ENCODE measurements around the gene FBXL22.
"Not testable (repeated sequence)": the region's sequence is repeated elsewhere in the genome, so short reads cannot be mapped to it uniquely, and the experiment has no call there.

FBXL22 gene

DNA sequence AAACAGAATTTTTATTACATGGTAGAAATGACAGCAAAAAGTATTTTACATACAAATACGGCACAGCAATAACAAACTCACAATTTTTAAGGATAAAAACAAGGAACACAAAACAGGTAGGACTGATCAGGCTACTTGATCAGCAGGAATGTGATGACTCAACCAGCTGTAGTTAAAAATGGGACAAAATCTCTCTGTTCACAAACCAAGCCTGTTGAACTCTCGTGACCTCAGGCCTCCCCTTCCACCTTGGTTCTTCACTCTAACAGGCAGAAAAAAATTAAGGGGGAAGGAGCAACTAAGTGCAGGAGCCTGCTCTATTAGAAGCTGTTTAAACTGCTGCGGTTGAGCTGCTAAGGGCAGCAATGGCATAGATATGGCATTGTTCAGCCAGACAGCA, 18.7 kb downstream of the FBXL22 start:
- H3K9ac ChIP-seq (ENCODE audit: low read depth, low read length, poor library complexity, severe bottlenecking): no peak overlapping the region
- H3K4me2 ChIP-seq (ENCODE audit: low read depth, low read length, poor library complexity, severe bottlenecking): no peak overlapping the region
- no peaks in the 10 kb centered on the region for H3K79me2 ChIP-seq (ENCODE audit: insufficient read depth, low read length)
- peaks cover 2% of the 10 kb centered on the region for H3K4me1 ChIP-seq (ENCODE audit: insufficient read depth, low read length, poor library complexity, severe bottlenecking)
- no peaks in the 10 kb centered on the region for H3K9me2 ChIP-seq (replicated peaks; ENCODE audit: low read depth, low read length)
- peaks cover 7% of the 10 kb centered on the region; the same call in 1 of the 2 replicates for H3K36me3 ChIP-seq (ENCODE audit: insufficient read depth, low read length)
- no peak overlapping the region for H2AFZ ChIP-seq (ENCODE audit: low read length)
- H3K9me3 ChIP-seq (ENCODE audit: insufficient read depth, low read depth, low read length): no peaks in the 10 kb centered on the region
- TF ChIP-seq, protein P1, sequence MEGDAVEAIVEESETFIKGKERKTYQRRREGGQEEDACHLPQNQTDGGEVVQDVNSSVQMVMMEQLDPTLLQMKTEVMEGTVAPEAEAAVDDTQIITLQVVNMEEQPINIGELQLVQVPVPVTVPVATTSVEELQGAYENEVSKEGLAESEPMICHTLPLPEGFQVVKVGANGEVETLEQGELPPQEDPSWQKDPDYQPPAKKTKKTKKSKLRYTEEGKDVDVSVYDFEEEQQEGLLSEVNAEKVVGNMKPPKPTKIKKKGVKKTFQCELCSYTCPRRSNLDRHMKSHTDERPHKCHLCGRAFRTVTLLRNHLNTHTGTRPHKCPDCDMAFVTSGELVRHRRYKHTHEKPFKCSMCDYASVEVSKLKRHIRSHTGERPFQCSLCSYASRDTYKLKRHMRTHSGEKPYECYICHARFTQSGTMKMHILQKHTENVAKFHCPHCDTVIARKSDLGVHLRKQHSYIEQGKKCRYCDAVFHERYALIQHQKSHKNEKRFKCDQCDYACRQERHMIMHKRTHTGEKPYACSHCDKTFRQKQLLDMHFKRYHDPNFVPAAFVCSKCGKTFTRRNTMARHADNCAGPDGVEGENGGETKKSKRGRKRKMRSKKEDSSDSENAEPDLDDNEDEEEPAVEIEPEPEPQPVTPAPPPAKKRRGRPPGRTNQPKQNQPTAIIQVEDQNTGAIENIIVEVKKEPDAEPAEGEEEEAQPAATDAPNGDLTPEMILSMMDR (conservative IDR thresholded peaks at IDR 0.05; ENCODE audit: low read length): no peak
- TF ChIP-seq EZH2phosphoT487 (IDR thresholded peaks at IDR 0.05; ENCODE audit: borderline replicate concordance): no peak
- H3F3A ChIP-seq (ENCODE audit: low read depth): no peaks in the 10 kb centered on the region; the same call in 1 of the 2 replicates
- no peaks in the 10 kb centered on the region for H4K20me1 ChIP-seq (ENCODE audit: insufficient read depth, low read length, poor library complexity, severe bottlenecking)
- no peaks in the 10 kb centered on the region for H3K27me3 ChIP-seq (ENCODE audit: insufficient read depth, low read length, poor library complexity, severe bottlenecking)
- H3K4me3 ChIP-seq (ENCODE audit: low read length, poor library complexity, severe bottlenecking): no peak overlapping the region

DNA sequence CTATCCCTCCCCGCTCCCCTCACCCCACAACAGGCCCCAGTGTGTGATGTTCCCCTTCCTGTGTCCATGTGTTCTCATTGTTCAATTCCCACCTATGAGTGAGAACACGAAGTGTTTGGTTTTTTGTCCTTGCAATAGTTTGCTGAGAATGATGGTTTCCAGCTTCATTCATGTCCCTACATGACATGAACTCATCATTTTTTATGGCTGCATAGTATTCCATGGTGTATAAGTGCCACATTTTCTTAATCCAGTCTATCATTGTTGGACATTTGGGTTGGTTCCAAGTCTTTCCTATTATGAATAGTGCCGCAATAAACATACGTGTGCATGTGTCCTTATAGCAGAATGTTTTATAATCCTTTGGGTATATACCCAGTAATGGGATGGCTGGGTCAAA, 20.0 kb downstream of the FBXL22 start:
- not testable (repeated sequence) for H3K4me2 ChIP-seq (ENCODE audit: low read depth, low read length, poor library complexity, severe bottlenecking); H3K27me3 ChIP-seq (ENCODE audit: insufficient read depth, low read length, poor library complexity, severe bottlenecking); H3K9me2 ChIP-seq (replicated peaks; ENCODE audit: low read depth, low read length); H2AFZ ChIP-seq (ENCODE audit: low read length); H3F3A ChIP-seq (ENCODE audit: low read depth); H3K4me1 ChIP-seq (ENCODE audit: insufficient read depth, low read length, poor library complexity, severe bottlenecking); H3K4me3 ChIP-seq (ENCODE audit: low read length, poor library complexity, severe bottlenecking); H4K20me1 ChIP-seq (ENCODE audit: insufficient read depth, low read length, poor library complexity, severe bottlenecking); H3K9ac ChIP-seq (ENCODE audit: low read depth, low read length, poor library complexity, severe bottlenecking); H3K9me3 ChIP-seq (ENCODE audit: insufficient read depth, low read depth, low read length); H3K79me2 ChIP-seq (ENCODE audit: insufficient read depth, low read length)
- H3K36me3 ChIP-seq (ENCODE audit: insufficient read depth, low read length): peaks cover 12% of the 10 kb centered on the region; the same call in 1 of the 2 replicates

DNA sequence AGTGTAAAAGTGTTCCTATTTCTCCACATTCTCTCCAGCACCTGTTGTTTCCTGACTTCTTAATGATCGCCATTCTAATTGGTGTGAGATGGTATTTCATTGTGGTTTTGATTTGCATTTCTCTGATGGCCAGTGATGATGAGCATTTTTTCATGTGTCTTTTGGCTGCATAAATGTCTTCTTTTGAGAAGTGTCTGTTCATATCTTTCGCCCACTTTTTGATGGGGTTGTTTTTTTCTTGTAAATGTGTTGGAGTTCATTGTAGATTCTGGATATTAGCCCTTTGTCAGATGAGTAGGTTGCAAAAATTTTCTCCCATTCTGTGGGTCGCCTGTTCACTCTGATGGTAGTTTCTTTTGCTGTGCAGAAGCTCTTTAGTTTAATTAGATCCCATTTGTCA, 20.4 kb downstream of the FBXL22 start:
- H2AFZ ChIP-seq (ENCODE audit: low read length); H3K9me2 ChIP-seq (replicated peaks; ENCODE audit: low read depth, low read length); H3K79me2 ChIP-seq (ENCODE audit: insufficient read depth, low read length); H3K4me3 ChIP-seq (ENCODE audit: low read length, poor library complexity, severe bottlenecking); H3F3A ChIP-seq (ENCODE audit: low read depth); H3K27me3 ChIP-seq (ENCODE audit: insufficient read depth, low read length, poor library complexity, severe bottlenecking); H3K9ac ChIP-seq (ENCODE audit: low read depth, low read length, poor library complexity, severe bottlenecking); H3K4me1 ChIP-seq (ENCODE audit: insufficient read depth, low read length, poor library complexity, severe bottlenecking); H4K20me1 ChIP-seq (ENCODE audit: insufficient read depth, low read length, poor library complexity, severe bottlenecking); H3K9me3 ChIP-seq (ENCODE audit: insufficient read depth, low read depth, low read length); H3K4me2 ChIP-seq (ENCODE audit: low read depth, low read length, poor library complexity, severe bottlenecking): not testable (repeated sequence)
- H3K36me3 ChIP-seq (ENCODE audit: insufficient read depth, low read length): peaks cover 17% of the 10 kb centered on the region; the same call in 1 of the 2 replicates

DNA sequence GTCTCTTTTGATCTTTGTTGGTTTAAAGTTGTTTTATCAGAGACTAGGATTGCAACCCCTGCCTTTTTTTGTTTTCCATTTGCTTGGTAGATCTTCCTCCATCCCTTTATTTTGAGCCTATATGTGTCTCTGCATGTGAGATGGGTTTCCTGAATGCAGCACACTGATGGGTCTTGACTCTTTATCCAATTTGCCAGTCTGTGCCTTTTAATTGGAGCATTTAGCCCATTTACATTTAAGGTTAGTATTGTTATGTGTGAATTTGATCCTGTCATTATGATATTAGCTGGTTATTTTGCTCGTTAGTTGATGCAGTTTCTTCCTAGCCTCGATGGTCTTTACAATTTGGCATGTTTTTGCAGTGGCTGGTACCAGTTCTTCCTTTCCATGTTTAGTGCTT, 23.6 kb downstream of the FBXL22 start:
- H3K79me2 ChIP-seq (ENCODE audit: insufficient read depth, low read length); H3F3A ChIP-seq (ENCODE audit: low read depth); H3K27me3 ChIP-seq (ENCODE audit: insufficient read depth, low read length, poor library complexity, severe bottlenecking); H3K4me2 ChIP-seq (ENCODE audit: low read depth, low read length, poor library complexity, severe bottlenecking); H3K9me3 ChIP-seq (ENCODE audit: insufficient read depth, low read depth, low read length); H4K20me1 ChIP-seq (ENCODE audit: insufficient read depth, low read length, poor library complexity, severe bottlenecking); H3K4me3 ChIP-seq (ENCODE audit: low read length, poor library complexity, severe bottlenecking); H2AFZ ChIP-seq (ENCODE audit: low read length); H3K9ac ChIP-seq (ENCODE audit: low read depth, low read length, poor library complexity, severe bottlenecking); H3K9me2 ChIP-seq (replicated peaks; ENCODE audit: low read depth, low read length); H3K4me1 ChIP-seq (ENCODE audit: insufficient read depth, low read length, poor library complexity, severe bottlenecking): not testable (repeated sequence)
- H3K36me3 ChIP-seq (ENCODE audit: insufficient read depth, low read length): peaks cover 37% of the 10 kb centered on the region; the same call in 1 of the 2 replicates
